Kidney (tissue), 14 donors: Measurements from ENCODE around the gene IGSF8. TPM values are rescaled to one million over a fixed set of nuclear protein-coding genes. Genes with fewer than 3 reads are reported as not detected.
A peak's percentile ranks its signal among the peaks of the same experiment; 100 is the strongest.

Experiments used
- DNase-seq, 5 donors: peaks; one replicate each; pipeline ENCODE4 v3.0.0-alpha.2; 2013 to 2020
- FAIRE-seq: peaks from 2 replicates; lab custom pipeline; 2012; peaks lifted over from hg19 to GRCh38; lab: Jason Lieb, UNC
- H3K27ac ChIP-seq, 2 donors: one replicate each; pipeline ENCODE4 v1.7.0; 2013; ENCODE audit warnings: low read depth in 2 of 2, low read length in 2 of 2, inconsistent platforms in 1 of 2
- H3K27me3 ChIP-seq: one replicate; pipeline ENCODE4 v1.7.1; 2013; ENCODE audit warnings: low read length, inconsistent platforms; ENCODE audit not compliant: control insufficient read depth, insufficient read depth
- H3K36me3 ChIP-seq, 3 donors: one replicate each; pipeline versions ENCODE4 v1.7.0 to v1.7.1; 2013; ENCODE audit warnings: low read length in 3 of 3, control low read depth in 1 of 3, inconsistent platforms in 1 of 3; ENCODE audit not compliant: insufficient read depth in 3 of 3, control insufficient read depth in 2 of 3
- H3K4me1 ChIP-seq, 3 donors: one replicate each; pipeline versions ENCODE4 v1.7.0 to v1.7.1; 2013; ENCODE audit warnings: low read length in 3 of 3, inconsistent platforms in 1 of 3, low read depth in 1 of 3; ENCODE audit not compliant: control insufficient read depth in 2 of 3, insufficient read depth in 2 of 3
- H3K4me3 ChIP-seq, 3 donors: one replicate each; pipeline versions ENCODE4 v1.7.0 to v1.8.1; 2013; ENCODE audit warnings: low read length in 3 of 3, control low read depth in 1 of 3, inconsistent platforms in 1 of 3
- H3K9ac ChIP-seq, 3 donors: one replicate each; pipeline versions ENCODE4 v1.7.0 to v1.7.1; 2013; ENCODE audit warnings: low read length in 3 of 3, control low read depth in 1 of 3, inconsistent platforms in 1 of 3
- H3K9me3 ChIP-seq, 3 donors: one replicate each; pipeline versions ENCODE4 v1.7.0 to v1.7.1; 2013; ENCODE audit warnings: low read length in 3 of 3, control low read depth in 1 of 3, inconsistent platforms in 1 of 3; ENCODE audit not compliant: control insufficient read depth in 2 of 3, insufficient read depth in 1 of 3
- intact Hi-C: fragments of 100-400 bp; cut with DNase I; formaldehyde crosslinking; loops from one replicate; pipeline ENCODE4 v1.11.1; 2022
- polyA plus RNA-seq: library from polyadenylated mRNA; stranded (reverse); fragments of 350-450 nt; fragmentation: Illumina TruSeq; extraction: RNeasy Lipid Tissue Mini Kit (QIAGEN cat#74804); gene quantifications from one replicate; pipeline ENCODE4 v1.2.3, GENCODE V29; 2014; ENCODE audit warnings: low read depth, low replicate concordance; ENCODE audit not compliant: insufficient read depth
- total RNA-seq: library from RNA; stranded (reverse); fragmentation: NEBNext Ultra II Directional; extraction: Animal tissue kit (Norgen Biotek cat#: 25700); gene quantifications from one replicate; pipeline ENCODE4 v1.2.1, GENCODE V29; 2021
- TF ChIP-seq, protein P1 (sequence below): IDR thresholded peaks from 3 replicates; pipeline ENCODE4 v1.5.1; 2012; ENCODE audit warnings: mild to moderate bottlenecking, moderate library complexity, borderline replicate concordance; ENCODE audit not compliant: insufficient read depth; ENCODE audit errors: extremely low read depth
- donor health status: control.
- donor health status: control.
- donor health status: control.
- donor health status: control.
- donor health status: control.
- donor health status: DM: yes; HTN: yes; CAD: no.
- donor health status: Normal renal cell carcinoma (clear cell type).

Gene IGSF8
- total and polyA plus RNA-seq, 2 donors from 2014 or later = 40.9 to 47.0 TPM

DNA sequence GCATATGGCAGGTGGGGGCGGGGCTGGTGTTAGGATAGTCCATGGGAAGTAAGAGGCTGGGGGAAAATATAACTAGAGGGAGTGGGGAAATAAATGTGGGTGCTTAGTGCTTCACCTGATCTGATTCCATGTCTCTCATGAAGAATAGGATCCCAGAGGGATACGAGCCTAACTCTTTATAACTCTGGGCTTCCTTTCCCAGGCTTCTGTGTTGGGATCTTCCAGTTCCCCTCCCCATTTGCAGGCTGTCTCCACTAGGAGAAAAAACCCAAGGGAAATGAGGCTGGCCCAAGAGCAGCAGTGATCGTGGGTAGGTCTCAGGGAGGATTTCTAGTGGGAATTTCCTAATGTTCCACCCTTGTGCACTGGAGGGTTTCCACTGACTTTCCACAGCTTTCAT, 15.5 kb downstream of the IGSF8 start:
- Histone ChIP-seq H3K9me3 (no peaks in the 10 kb centered on the region), H3K27ac (no peak overlapping the region), H3K4me3 (no peak overlapping the region), H3K27me3 (peaks cover 14% of the 10 kb centered on the region), H3K9ac (no peak overlapping the region), H3K4me1 (peaks cover 0 to 6% (median 0%) of the 10 kb centered on the region in 3 donors), H3K36me3 (no peaks in the 10 kb centered on the region)
- TF ChIP-seq, protein P1, sequence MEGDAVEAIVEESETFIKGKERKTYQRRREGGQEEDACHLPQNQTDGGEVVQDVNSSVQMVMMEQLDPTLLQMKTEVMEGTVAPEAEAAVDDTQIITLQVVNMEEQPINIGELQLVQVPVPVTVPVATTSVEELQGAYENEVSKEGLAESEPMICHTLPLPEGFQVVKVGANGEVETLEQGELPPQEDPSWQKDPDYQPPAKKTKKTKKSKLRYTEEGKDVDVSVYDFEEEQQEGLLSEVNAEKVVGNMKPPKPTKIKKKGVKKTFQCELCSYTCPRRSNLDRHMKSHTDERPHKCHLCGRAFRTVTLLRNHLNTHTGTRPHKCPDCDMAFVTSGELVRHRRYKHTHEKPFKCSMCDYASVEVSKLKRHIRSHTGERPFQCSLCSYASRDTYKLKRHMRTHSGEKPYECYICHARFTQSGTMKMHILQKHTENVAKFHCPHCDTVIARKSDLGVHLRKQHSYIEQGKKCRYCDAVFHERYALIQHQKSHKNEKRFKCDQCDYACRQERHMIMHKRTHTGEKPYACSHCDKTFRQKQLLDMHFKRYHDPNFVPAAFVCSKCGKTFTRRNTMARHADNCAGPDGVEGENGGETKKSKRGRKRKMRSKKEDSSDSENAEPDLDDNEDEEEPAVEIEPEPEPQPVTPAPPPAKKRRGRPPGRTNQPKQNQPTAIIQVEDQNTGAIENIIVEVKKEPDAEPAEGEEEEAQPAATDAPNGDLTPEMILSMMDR = no peak
- no peak for DNase-seq
- no peak for FAIRE-seq
- intact Hi-C loops = no loop called here

DNA sequence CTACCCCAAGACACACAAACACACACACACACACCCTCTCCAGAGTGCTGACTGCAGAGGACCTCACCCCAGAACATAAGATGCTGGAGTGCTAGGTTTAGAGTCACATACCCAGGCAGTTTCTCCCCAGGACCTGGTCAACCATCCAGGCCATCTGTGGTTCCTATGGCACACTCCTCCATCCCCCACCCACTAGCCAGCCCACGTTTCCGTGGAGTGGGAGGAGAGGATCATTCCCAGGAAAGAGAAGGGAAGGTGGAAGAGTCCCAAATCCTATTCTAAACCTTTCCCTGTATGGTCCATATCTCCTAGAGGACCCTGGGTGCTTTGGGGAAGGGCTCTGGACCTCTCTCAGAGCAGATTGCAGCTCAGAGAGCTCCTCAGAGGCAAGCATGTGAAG, 15.9 kb downstream of the IGSF8 start:
- intact Hi-C loops = no loop called here
- H3K4me3 ChIP-seq = no peak overlapping the region

DNA sequence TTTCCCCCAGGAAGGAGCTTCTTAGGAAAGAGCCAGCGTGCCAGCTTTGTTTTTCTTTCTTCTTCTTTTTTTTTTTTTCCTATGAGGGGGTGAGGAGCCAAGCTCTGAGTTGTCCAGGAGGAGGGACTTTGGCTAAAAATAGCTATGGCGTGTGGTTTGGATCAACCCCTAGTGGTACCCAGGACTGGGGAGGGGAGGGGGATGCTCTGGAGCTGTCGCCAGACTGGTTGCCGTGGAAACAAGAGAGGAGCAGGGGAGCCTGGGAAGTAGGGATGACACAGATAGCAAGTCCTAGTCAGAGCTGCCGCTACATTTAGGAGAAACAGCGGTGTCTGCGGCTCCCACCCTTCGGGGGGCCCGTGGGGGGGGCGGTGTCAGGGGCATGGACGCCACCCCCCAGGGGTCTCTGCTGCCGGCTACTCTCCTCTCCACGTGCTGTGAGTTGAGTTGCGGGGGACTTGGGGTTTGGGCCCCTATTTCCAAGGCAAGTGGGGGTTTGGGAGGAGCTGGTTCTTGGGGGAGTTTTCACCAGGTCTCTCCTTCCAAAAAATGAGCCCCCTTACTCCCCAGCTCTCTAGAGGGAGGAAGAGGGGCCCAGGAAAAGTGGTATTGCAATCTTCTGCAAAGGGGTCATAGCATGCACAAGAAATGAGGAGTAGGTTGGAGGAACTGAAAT, 17.0 kb downstream of the IGSF8 start, which contains the start of gene KCNJ9:
KCNJ9 (plus strand) TSS at position 278 of the 676 bp plus-strand sequence. CDS start 2,493 bp downstream, outside the sequence.
- Histone ChIP-seq H3K4me1 (peaks cover 0 to 6% (median 0%) of the 10 kb centered on the region in 3 donors), H3K27me3 (peaks cover 14% of the 10 kb centered on the region), H3K9ac (no peak within 1 kb of the TSS), H3K27ac (no peak within 1 kb of the TSS), H3K36me3 (no peaks in the 10 kb centered on the region), H3K9me3 (no peaks in the 10 kb centered on the region), H3K4me3 (no peak within 1 kb of the TSS)
- DNase-seq (peak in 2 of 5 donors; percentile 37 to 46), FAIRE-seq (no peak)
- intact Hi-C loops = no loop called here
- TF ChIP-seq, protein P1 = no peak

More for the DNA sequence above, 15.9 kb downstream of the IGSF8 start:
- H3K27ac ChIP-seq = no peak overlapping the region
- H3K4me1 ChIP-seq = peaks cover 0 to 6% (median 0%) of the 10 kb centered on the region in 3 donors
- no peaks in the 10 kb centered on the region for H3K9me3 ChIP-seq
- TF ChIP-seq, protein P1 = no peak
- FAIRE-seq (no peak), DNase-seq (no peak)
- peaks cover 14% of the 10 kb centered on the region for H3K27me3 ChIP-seq
- no peaks in the 10 kb centered on the region for H3K36me3 ChIP-seq
- H3K9ac ChIP-seq = no peak overlapping the region
